ENCODE results near the gene CCDC172. TPM values are rescaled to one million over a fixed set of nuclear protein-coding genes. Genes with fewer than 3 reads are reported as not detected.

CCDC172 gene
- total RNA-seq, 1 donor from 2014 or later: not detected

- TF ChIP-seq EZH2 (IDR thresholded peaks at IDR 0.05; ENCODE audit: insufficient read depth, low read length): no peak
- TF ChIP-seq, protein P1, sequence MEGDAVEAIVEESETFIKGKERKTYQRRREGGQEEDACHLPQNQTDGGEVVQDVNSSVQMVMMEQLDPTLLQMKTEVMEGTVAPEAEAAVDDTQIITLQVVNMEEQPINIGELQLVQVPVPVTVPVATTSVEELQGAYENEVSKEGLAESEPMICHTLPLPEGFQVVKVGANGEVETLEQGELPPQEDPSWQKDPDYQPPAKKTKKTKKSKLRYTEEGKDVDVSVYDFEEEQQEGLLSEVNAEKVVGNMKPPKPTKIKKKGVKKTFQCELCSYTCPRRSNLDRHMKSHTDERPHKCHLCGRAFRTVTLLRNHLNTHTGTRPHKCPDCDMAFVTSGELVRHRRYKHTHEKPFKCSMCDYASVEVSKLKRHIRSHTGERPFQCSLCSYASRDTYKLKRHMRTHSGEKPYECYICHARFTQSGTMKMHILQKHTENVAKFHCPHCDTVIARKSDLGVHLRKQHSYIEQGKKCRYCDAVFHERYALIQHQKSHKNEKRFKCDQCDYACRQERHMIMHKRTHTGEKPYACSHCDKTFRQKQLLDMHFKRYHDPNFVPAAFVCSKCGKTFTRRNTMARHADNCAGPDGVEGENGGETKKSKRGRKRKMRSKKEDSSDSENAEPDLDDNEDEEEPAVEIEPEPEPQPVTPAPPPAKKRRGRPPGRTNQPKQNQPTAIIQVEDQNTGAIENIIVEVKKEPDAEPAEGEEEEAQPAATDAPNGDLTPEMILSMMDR (IDR thresholded peaks at IDR 0.05; ENCODE audit: insufficient read depth, low read depth, low read length): no peak
- H3K4me3 ChIP-seq (ENCODE audit: insufficient read depth, low read depth, low read length): no peak overlapping the region
Measured at GRCh38 chr10:116421815-116422214, 97.6 kb downstream of the CCDC172 start.

GRCh38 chr10:116427671-116428070 lies 103.4 kb downstream of the CCDC172 start, which contains the start of gene PNLIPRP3:
Gene PNLIPRP3, plus strand, starts transcription at chr10:116427847. Its CDS starts 166 bp downstream, at chr10:116428013.
- no peak for DNase-seq (ENCODE audit: low read depth)
- Histone ChIP-seq H4K20me1 (ENCODE audit: insufficient read depth, low read length) (no peaks in the 10 kb centered on the region), H3K79me2 (ENCODE audit: insufficient read depth, low read length) (no peaks in the 10 kb centered on the region), H3K4me3 (ENCODE audit: insufficient read depth, low read depth, low read length) (no peak within 1 kb of the TSS), H3K36me3 (ENCODE audit: insufficient read depth, low read length) (no peaks in the 10 kb centered on the region), H2AFZ (ENCODE audit: low read depth, low read length) (no peak within 1 kb of the TSS), H3K4me2 (ENCODE audit: low read length) (no peak within 1 kb of the TSS), H3K27me3 (ENCODE audit: insufficient read depth, low read length) (no peaks in the 10 kb centered on the region), H3K27ac (ENCODE audit: low read depth, low read length) (no peak within 1 kb of the TSS), H3K9me3 (ENCODE audit: insufficient read depth, low read depth, low read length) (no peaks in the 10 kb centered on the region), H3K4me1 (ENCODE audit: insufficient read depth, low read length) (no peaks in the 10 kb centered on the region), H3K9ac (ENCODE audit: low read length) (no peak within 1 kb of the TSS)
- FAIRE-seq: no peak
- H3K9me3 Mint-ChIP-seq (ENCODE audit: unreplicated experiment): no peaks in the 10 kb centered on the region
- no peak within 1 kb of the TSS for H3K27ac Mint-ChIP-seq (ENCODE audit: unreplicated experiment)
- H3K4me1 Mint-ChIP-seq (ENCODE audit: low read depth, unreplicated experiment): no peaks in the 10 kb centered on the region
- TF ChIP-seq, protein P1 (IDR thresholded peaks at IDR 0.05; ENCODE audit: insufficient read depth, low read depth, low read length): no peak
- TF ChIP-seq EZH2 (IDR thresholded peaks at IDR 0.05; ENCODE audit: insufficient read depth, low read length): no peak
- H3K36me3 Mint-ChIP-seq (ENCODE audit: low read depth, unreplicated experiment): no peaks in the 10 kb centered on the region
- no peaks in the 10 kb centered on the region for H3K27me3 Mint-ChIP-seq (ENCODE audit: low read depth, unreplicated experiment)
- no peak within 1 kb of the TSS for H3K4me3 Mint-ChIP-seq (ENCODE audit: unreplicated experiment)

More at GRCh38 chr10:116421815-116422214, 97.6 kb downstream of the CCDC172 start:
- Histone ChIP-seq H3K79me2 (ENCODE audit: insufficient read depth, low read length) (no peaks in the 10 kb centered on the region), H3K4me2 (ENCODE audit: low read length) (no peak overlapping the region), H2AFZ (ENCODE audit: low read depth, low read length) (no peak overlapping the region), H3K36me3 (ENCODE audit: insufficient read depth, low read length) (no peaks in the 10 kb centered on the region), H3K9ac (ENCODE audit: low read length) (no peak overlapping the region), H3K4me1 (ENCODE audit: insufficient read depth, low read length) (no peaks in the 10 kb centered on the region), H4K20me1 (ENCODE audit: insufficient read depth, low read length) (no peaks in the 10 kb centered on the region), H3K9me3 (ENCODE audit: insufficient read depth, low read depth, low read length) (no peaks in the 10 kb centered on the region), H3K27ac (ENCODE audit: low read depth, low read length) (no peak overlapping the region), H3K27me3 (ENCODE audit: insufficient read depth, low read length) (no peaks in the 10 kb centered on the region)
- Mint-ChIP-seq H3K27me3 (ENCODE audit: low read depth, unreplicated experiment) (no peaks in the 10 kb centered on the region), H3K4me3 (ENCODE audit: unreplicated experiment) (no peak overlapping the region), H3K27ac (ENCODE audit: unreplicated experiment) (no peak overlapping the region), H3K9me3 (ENCODE audit: unreplicated experiment) (no peaks in the 10 kb centered on the region), H3K36me3 (ENCODE audit: low read depth, unreplicated experiment) (no peaks in the 10 kb centered on the region), H3K4me1 (ENCODE audit: low read depth, unreplicated experiment) (no peaks in the 10 kb centered on the region)
- no peak for DNase-seq (ENCODE audit: low read depth)
- no peak for FAIRE-seq

- no peak overlapping the region for H3K9ac ChIP-seq (ENCODE audit: low read length)
- no peak overlapping the region for H2AFZ ChIP-seq (ENCODE audit: low read depth, low read length)
- Mint-ChIP-seq H3K4me3 (ENCODE audit: unreplicated experiment) (no peak overlapping the region), H3K4me1 (ENCODE audit: low read depth, unreplicated experiment) (no peaks in the 10 kb centered on the region), H3K9me3 (ENCODE audit: unreplicated experiment) (no peaks in the 10 kb centered on the region), H3K36me3 (ENCODE audit: low read depth, unreplicated experiment) (no peaks in the 10 kb centered on the region), H3K27me3 (ENCODE audit: low read depth, unreplicated experiment) (no peaks in the 10 kb centered on the region), H3K27ac (ENCODE audit: unreplicated experiment) (no peak overlapping the region)
- H3K4me1 ChIP-seq (ENCODE audit: insufficient read depth, low read length): no peaks in the 10 kb centered on the region
- H4K20me1 ChIP-seq (ENCODE audit: insufficient read depth, low read length): no peaks in the 10 kb centered on the region
- no peak overlapping the region for H3K4me2 ChIP-seq (ENCODE audit: low read length)
- no peaks in the 10 kb centered on the region for H3K27me3 ChIP-seq (ENCODE audit: insufficient read depth, low read length)
- TF ChIP-seq EZH2 (IDR thresholded peaks at IDR 0.05; ENCODE audit: insufficient read depth, low read length): no peak
- TF ChIP-seq, protein P1 (IDR thresholded peaks at IDR 0.05; ENCODE audit: insufficient read depth, low read depth, low read length): no peak
- no peak overlapping the region for H3K27ac ChIP-seq (ENCODE audit: low read depth, low read length)
- no peak overlapping the region for H3K4me3 ChIP-seq (ENCODE audit: insufficient read depth, low read depth, low read length)
- FAIRE-seq (no peak), DNase-seq (ENCODE audit: low read depth) (no peak)
- H3K79me2 ChIP-seq (ENCODE audit: insufficient read depth, low read length): no peaks in the 10 kb centered on the region
- no peaks in the 10 kb centered on the region for H3K36me3 ChIP-seq (ENCODE audit: insufficient read depth, low read length)
- H3K9me3 ChIP-seq (ENCODE audit: insufficient read depth, low read depth, low read length): no peaks in the 10 kb centered on the region
Measured at GRCh38 chr10:116429288-116429977, 105.2 kb downstream of the CCDC172 start.

Data from astrocyte (in vitro differentiated cells and primary cell).